Trophoblast cell (in vitro differentiated cells and primary cell): ENCODE results near the gene PACS2.

Experiments
- DNase-seq, 2 donors: peaks; one replicate each; pipeline ENCODE4 v3.0.0-alpha.2; 2016
- H2AFZ ChIP-seq: 2 replicates; pipeline ENCODE4 v1.6.1; 2013; ENCODE audit warnings: low read length, moderate library complexity, mild to moderate bottlenecking; ENCODE audit not compliant: insufficient read depth, poor library complexity
- H2AK5ac ChIP-seq: 2 replicates; pipeline ENCODE4 v1.6.1; 2013; ENCODE audit warnings: mild to moderate bottlenecking, low read length
- H2BK120ac ChIP-seq: 2 replicates; pipeline ENCODE4 v1.6.1; 2013; ENCODE audit warnings: low read length, mild to moderate bottlenecking, moderate library complexity; ENCODE audit not compliant: insufficient read depth, poor library complexity
- H2BK12ac ChIP-seq: 2 replicates; pipeline ENCODE4 v1.6.1; 2013; ENCODE audit warnings: mild to moderate bottlenecking, low read length, moderate library complexity
- H2BK5ac ChIP-seq: 2 replicates; pipeline ENCODE4 v1.6.1; 2013; ENCODE audit warnings: low read length, low read depth, moderate library complexity, mild to moderate bottlenecking; ENCODE audit not compliant: poor library complexity
- H3K14ac ChIP-seq: 2 replicates; pipeline ENCODE4 v1.6.1; 2013; ENCODE audit warnings: mild to moderate bottlenecking, low read length
- H3K18ac ChIP-seq: 2 replicates; pipeline ENCODE4 v1.6.1; 2013; ENCODE audit warnings: mild to moderate bottlenecking, low read length
- H3K23ac ChIP-seq: 2 replicates; pipeline ENCODE4 v1.6.1; 2013; ENCODE audit warnings: low read length
- H3K27ac ChIP-seq: 2 replicates; pipeline ENCODE4 v1.5.1; 2013; ENCODE audit warnings: low read depth, mild to moderate bottlenecking, inconsistent platforms, low read length, moderate library complexity
- H3K27me3 ChIP-seq: 2 replicates; pipeline ENCODE4 v1.6.1; 2013; ENCODE audit warnings: inconsistent platforms, mild to moderate bottlenecking, low read length, moderate library complexity; ENCODE audit not compliant: insufficient read depth
- H3K36me3 ChIP-seq, 2 experiments: 1 replicate in 1 of 2; 2 replicates in 1 of 2; pipeline ENCODE4 v1.6.1; 2013; ENCODE audit warnings: low read length in 2 of 2, mild to moderate bottlenecking in 2 of 2, moderate library complexity in 1 of 2; ENCODE audit not compliant: insufficient read depth in 2 of 2, control insufficient read depth in 1 of 2
- H3K4ac ChIP-seq: 2 replicates; pipeline ENCODE4 v1.6.1; 2013; ENCODE audit warnings: low read depth, mild to moderate bottlenecking, low read length, moderate library complexity
- H3K4me1 ChIP-seq, 2 experiments: 1 replicate in 1 of 2; 2 replicates in 1 of 2; pipeline ENCODE4 v1.6.1; 2013; ENCODE audit warnings: low read length in 2 of 2, mild to moderate bottlenecking in 2 of 2, moderate library complexity in 1 of 2; ENCODE audit not compliant: insufficient read depth in 2 of 2, control insufficient read depth in 1 of 2
- H3K4me2 ChIP-seq: 2 replicates; pipeline ENCODE4 v1.6.1; 2013; ENCODE audit warnings: inconsistent platforms, mild to moderate bottlenecking, low read length, moderate library complexity
- H3K4me3 ChIP-seq: 2 replicates; pipeline ENCODE4 v1.5.1; 2013; ENCODE audit warnings: mild to moderate bottlenecking, low read depth, low read length, inconsistent platforms
- H3K79me1 ChIP-seq: one replicate; pipeline ENCODE4 v1.6.1; 2013; ENCODE audit warnings: low read length
- H3K79me2 ChIP-seq: 2 replicates; pipeline ENCODE4 v1.6.1; 2013; ENCODE audit warnings: low read length, mild to moderate bottlenecking; ENCODE audit not compliant: control insufficient read depth, insufficient read depth, poor library complexity
- H3K9ac ChIP-seq: 2 replicates; pipeline ENCODE4 v1.6.1; 2013; ENCODE audit warnings: mild to moderate bottlenecking, low read length
- H3K9me3 ChIP-seq: 2 replicates; pipeline ENCODE4 v1.6.1; 2013; ENCODE audit warnings: low read depth, mild to moderate bottlenecking, control low read depth, inconsistent platforms, low read length; ENCODE audit not compliant: insufficient read depth
- H4K12ac ChIP-seq: 2 replicates; pipeline ENCODE4 v1.6.1; 2013; ENCODE audit warnings: low read depth, mild to moderate bottlenecking, low read length, moderate library complexity
- H4K8ac ChIP-seq: 2 replicates; pipeline ENCODE4 v1.6.1; 2013; ENCODE audit warnings: low read depth, mild to moderate bottlenecking, low read length, moderate library complexity
- H4K91ac ChIP-seq: one replicate; pipeline ENCODE4 v1.6.1; 2013; ENCODE audit warnings: low read depth, mild to moderate bottlenecking, low read length, moderate library complexity
- WGBS: extraction: QIAGEN DNeasy Blood & Tissue Kit; methylation state at CpG from one replicate; pipeline ENCODE4 v1.1.7; 2013; ENCODE audit warnings: missing lambda C conversion rate; ENCODE audit not compliant: insufficient read length, insufficient coverage; ENCODE audit errors: extremely low coverage; 5-methylcytosine and 5-hydroxymethylcytosine counted together

Gene PACS2

DNA sequence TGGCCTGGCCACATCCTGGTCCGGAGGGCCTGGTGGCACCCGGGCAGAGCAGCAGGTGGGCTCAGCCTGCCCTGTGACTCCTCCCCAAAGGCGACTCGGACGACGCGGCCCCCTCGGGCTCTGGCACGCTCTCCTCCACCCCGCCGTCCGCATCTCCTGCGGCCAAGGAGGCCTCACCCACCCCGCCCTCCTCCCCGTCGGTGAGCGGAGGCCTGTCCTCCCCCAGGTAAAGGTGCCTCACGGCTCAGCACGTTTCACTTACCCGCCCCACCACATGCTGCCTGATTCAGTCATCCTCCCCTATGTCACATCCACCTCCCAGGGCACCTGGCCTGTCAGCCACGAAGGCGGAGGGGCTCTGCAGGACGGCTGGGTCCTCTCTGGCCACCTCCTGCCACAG is 77.0 kb downstream of the PACS2 start:
- Histone ChIP-seq H3K4me1 (no peaks in the 10 kb centered on the region), H2AK5ac (no peak overlapping the region), H2AFZ (no peak overlapping the region), H2BK12ac (no peak overlapping the region), H3K9ac (no peak overlapping the region), H2BK5ac (no peak overlapping the region), H3K4ac (no peak overlapping the region), H3K23ac (no peak overlapping the region), H4K91ac (no peak overlapping the region), H2BK120ac (no peak overlapping the region), H3K79me2 (no peaks in the 10 kb centered on the region), H3K4me2 (no peak overlapping the region), H3K27ac (no peak overlapping the region), H3K79me1 (no peaks in the 10 kb centered on the region), H4K12ac (no peak overlapping the region), H3K36me3 (peaks cover 6 to 13% of the 10 kb centered on the region in 2 experiments), H4K8ac (no peak overlapping the region), H3K4me3 (no peak overlapping the region), H3K18ac (no peak overlapping the region), H3K27me3 (no peaks in the 10 kb centered on the region), H3K14ac (no peak overlapping the region), H3K9me3 (no peaks in the 10 kb centered on the region)
- no CpG with 5 or more reads among the region's 23 CpGs for WGBS
- DNase-seq: no peak

DNA sequence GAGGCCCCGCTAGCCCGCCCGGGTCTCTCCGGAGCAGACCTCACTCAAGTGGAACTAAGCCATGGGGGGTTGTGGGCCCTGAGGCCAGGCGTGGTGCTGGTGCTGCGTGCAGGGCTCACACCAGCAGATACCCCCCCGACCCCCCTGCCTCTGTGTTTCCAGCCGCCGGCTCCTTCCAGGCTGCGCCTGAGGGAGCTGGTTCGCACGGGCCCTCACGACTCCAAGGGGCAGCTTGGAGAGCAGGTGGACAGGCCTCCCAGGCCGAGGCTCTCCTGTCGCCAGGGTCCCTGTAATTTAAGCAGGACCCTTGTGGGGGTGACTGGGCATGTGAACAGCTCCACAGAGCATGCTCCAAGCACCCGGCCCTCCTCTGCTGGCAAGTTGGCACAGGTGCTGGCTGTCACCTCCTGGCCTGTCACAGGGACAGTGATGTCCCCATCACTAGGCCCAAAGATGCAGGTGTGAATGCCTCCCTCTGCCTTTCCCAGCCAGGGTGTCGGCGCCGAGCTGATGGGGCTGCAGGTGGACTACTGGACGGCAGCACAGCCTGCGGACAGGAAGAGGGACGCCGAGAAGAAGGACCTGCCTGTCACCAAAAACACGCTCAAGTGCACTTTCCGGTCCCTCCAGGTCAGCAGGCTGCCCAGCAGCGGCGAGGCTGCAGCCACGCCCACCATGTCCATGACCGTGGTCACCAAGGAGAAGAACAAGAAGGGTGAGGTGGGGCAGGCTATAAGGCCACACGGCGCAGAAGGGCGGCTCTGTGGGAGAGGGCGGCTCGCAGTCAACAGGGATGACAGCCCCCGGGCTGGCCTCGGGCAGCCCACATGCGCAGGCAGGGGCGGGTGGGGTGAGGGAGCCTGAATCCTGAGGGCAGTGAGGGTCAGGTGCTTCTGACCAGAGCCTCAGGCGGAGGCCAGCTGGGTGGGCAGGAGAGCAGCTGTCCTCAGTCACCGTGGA is 77.9 kb downstream of the PACS2 start:
- no peak overlapping the region for H2AK5ac ChIP-seq
- no peak overlapping the region for H4K12ac ChIP-seq
- no peak overlapping the region for H3K4me2 ChIP-seq
- DNase-seq: peak; percentile 97 to 98
- no CpG with 5 or more reads among the region's 40 CpGs for WGBS
- no peak overlapping the region for H3K27ac ChIP-seq
- no peak overlapping the region for H3K14ac ChIP-seq
- no peak overlapping the region for H3K4me3 ChIP-seq
- no peak overlapping the region for H2BK5ac ChIP-seq
- H3K4ac ChIP-seq: no peak overlapping the region
- H2BK12ac ChIP-seq: no peak overlapping the region
- H3K9me3 ChIP-seq: peaks cover 4% of the 10 kb centered on the region
- no peak overlapping the region for H4K91ac ChIP-seq
- H3K79me1 ChIP-seq: no peaks in the 10 kb centered on the region
- no peak overlapping the region for H3K18ac ChIP-seq
- H3K36me3 ChIP-seq: peaks cover 5 to 7% of the 10 kb centered on the region in 2 experiments
- H2BK120ac ChIP-seq: no peak overlapping the region
- H3K4me1 ChIP-seq: no peaks in the 10 kb centered on the region
- H3K9ac ChIP-seq: no peak overlapping the region
- H4K8ac ChIP-seq: no peak overlapping the region
- H3K27me3 ChIP-seq: no peaks in the 10 kb centered on the region
- no peaks in the 10 kb centered on the region for H3K79me2 ChIP-seq
- no peak overlapping the region for H2AFZ ChIP-seq
- no peak overlapping the region for H3K23ac ChIP-seq

- H3K4ac ChIP-seq: no peak overlapping the region
- H3K27me3 ChIP-seq: no peaks in the 10 kb centered on the region
- H3K27ac ChIP-seq: no peak overlapping the region
- H4K12ac ChIP-seq: no peak overlapping the region
- H3K14ac ChIP-seq: peak overlapping the region; percentile 22
- H3K23ac ChIP-seq: no peak overlapping the region
- DNase-seq: peak; percentile 79 to 80
- H2BK120ac ChIP-seq: no peak overlapping the region
- no peak overlapping the region for H3K4me2 ChIP-seq
- H4K8ac ChIP-seq: no peak overlapping the region
- H2BK5ac ChIP-seq: no peak overlapping the region
- H3K9ac ChIP-seq: no peak overlapping the region
- peaks cover 3% of the 10 kb centered on the region for H3K79me1 ChIP-seq
- H3K4me1 ChIP-seq: peaks cover 5% of the 10 kb centered on the region in 2 experiments
- H2BK12ac ChIP-seq: no peak overlapping the region
- no peak overlapping the region for H4K91ac ChIP-seq
- no peak overlapping the region for H2AFZ ChIP-seq
- H3K4me3 ChIP-seq: no peak overlapping the region
- H3K79me2 ChIP-seq: peaks cover under 1% of the 10 kb centered on the region
- no peak overlapping the region for H3K18ac ChIP-seq
- H3K9me3 ChIP-seq: peaks cover 4% of the 10 kb centered on the region
- no CpG with 5 or more reads among the region's 14 CpGs for WGBS
- peak overlapping the region; percentile 16 for H2AK5ac ChIP-seq
- H3K36me3 ChIP-seq: peaks cover 2 to 4% of the 10 kb centered on the region in 2 experiments
Observed at GRCh38 chr14:105393151-105393550, 78.6 kb downstream of the PACS2 start.

GRCh38 chr14:105394714-105395537 is 80.4 kb downstream of the PACS2 start:
- H2BK120ac ChIP-seq: no peak overlapping the region
- H3K9ac ChIP-seq: no peak overlapping the region
- H3K4ac ChIP-seq: no peak overlapping the region
- H4K8ac ChIP-seq: no peak overlapping the region
- DNase-seq: no peak
- H3K18ac ChIP-seq: no peak overlapping the region
- peaks cover 8 to 10% of the 10 kb centered on the region in 2 experiments for H3K36me3 ChIP-seq
- no peak overlapping the region for H3K4me2 ChIP-seq
- no peak overlapping the region for H2BK12ac ChIP-seq
- peaks cover 11 to 15% of the 10 kb centered on the region in 2 experiments for H3K4me1 ChIP-seq
- no peak overlapping the region for H3K27ac ChIP-seq
- H2AFZ ChIP-seq: no peak overlapping the region
- peaks cover 17% of the 10 kb centered on the region for H3K9me3 ChIP-seq
- no peak overlapping the region for H2BK5ac ChIP-seq
- no peaks in the 10 kb centered on the region for H3K27me3 ChIP-seq
- H3K4me3 ChIP-seq: no peak overlapping the region
- no peak overlapping the region for H3K14ac ChIP-seq
- H2AK5ac ChIP-seq: no peak overlapping the region
- no peak overlapping the region for H3K23ac ChIP-seq
- peaks cover 5% of the 10 kb centered on the region for H3K79me2 ChIP-seq
- H4K12ac ChIP-seq: no peak overlapping the region
- WGBS: no CpG with 5 or more reads among the region's 25 CpGs
- no peak overlapping the region for H4K91ac ChIP-seq
- peaks cover 10% of the 10 kb centered on the region for H3K79me1 ChIP-seq
